H1 (cell line): ENCODE data around the gene KRTAP4-2. TPM values are rescaled to one million over a fixed set of nuclear protein-coding genes. Genes with fewer than 3 reads are reported as not detected.
"Not testable (repeated sequence)": the region's sequence is repeated elsewhere in the genome, so short reads cannot be mapped to it uniquely, and the experiment has no call there.

Source experiments
- CTCF ChIA-PET: fragments of 300-600 bp; sonication (Branson Sonifier 250); formaldehyde crosslinking; loops from one replicate; lab custom pipeline; 2021; ENCODE audit not compliant: partially characterized antibody; lab: Charles Lee
- POLR2A ChIA-PET: fragments of 300-600 bp; sonication (Branson Sonifier 250); formaldehyde crosslinking; loops from one replicate; lab custom pipeline; 2021; ENCODE audit warnings: inconsistent platforms; ENCODE audit not compliant: partially characterized antibody; lab: Charles Lee
- DNase-seq, 2 experiments: peaks; one replicate each; pipeline versions ENCODE4 v3.0.0 to v3.0.0-alpha.2; 2010 to 2022; ENCODE audit warnings: low spot score in 2 of 2, low read depth in 1 of 2, mixed read lengths in 1 of 2
- FAIRE-seq: peaks from 2 replicates; lab custom pipeline; 2011; peaks lifted over from hg19 to GRCh38; lab: Jason Lieb, UNC
- H2AFZ ChIP-seq: 2 replicates; pipeline ENCODE4 v1.8.1; 2012; ENCODE audit warnings: low read length, inconsistent platforms
- H2AK5ac ChIP-seq: 2 replicates; pipeline ENCODE4 v1.6.1; 2013; ENCODE audit warnings: low read depth, low read length
- H2BK120ac ChIP-seq: replicated peaks from 2 replicates; pipeline ENCODE3; 2013; ENCODE audit warnings: low read depth, low read length, inconsistent platforms
- H2BK12ac ChIP-seq: 2 replicates; pipeline ENCODE4 v1.6.1; 2013; ENCODE audit warnings: low read depth, low read length
- H2BK15ac ChIP-seq: 2 replicates; pipeline ENCODE4 v1.6.1; 2013; ENCODE audit warnings: low read length
- H2BK20ac ChIP-seq: 2 replicates; pipeline ENCODE4 v1.6.1; 2013; ENCODE audit warnings: low read length
- H2BK5ac ChIP-seq: 2 replicates; pipeline ENCODE4 v1.6.1; 2013; ENCODE audit warnings: low read depth, low read length
- H3K14ac ChIP-seq: 2 replicates; pipeline ENCODE4 v1.6.1; 2013; ENCODE audit warnings: inconsistent platforms; ENCODE audit not compliant: insufficient read length
- H3K18ac ChIP-seq: 2 replicates; pipeline ENCODE4 v1.6.1; 2013; ENCODE audit warnings: low read length; ENCODE audit errors: extremely low read depth
- H3K23ac ChIP-seq: 2 replicates; pipeline ENCODE4 v1.6.1; 2013; ENCODE audit warnings: inconsistent platforms; ENCODE audit not compliant: insufficient read length
- H3K23me2 ChIP-seq: 2 replicates; pipeline ENCODE4 v1.6.1; 2013; ENCODE audit warnings: low read depth, low read length
- H3K27ac ChIP-seq: 2 replicates; pipeline ENCODE4 v1.6.1; 2011; ENCODE audit warnings: low read depth, low read length, inconsistent platforms
- H3K27me3 ChIP-seq, 4 experiments: replicated peaks in 1 of 4; 1 replicate in 1 of 4; 2 replicates in 3 of 4; pipeline versions ENCODE4 v1.6.1 to v1.8.1; 2011 to 2013; ENCODE audit warnings: low read length in 3 of 4, mild to moderate bottlenecking in 3 of 4, inconsistent platforms in 2 of 4, mixed read lengths in 2 of 4, moderate library complexity in 1 of 4; ENCODE audit not compliant: control insufficient read depth in 3 of 4, insufficient read depth in 3 of 4; ENCODE audit errors: extremely low read depth in 1 of 4
- H3K36me3 ChIP-seq, 4 experiments: 2 replicates each; pipeline versions ENCODE4 v1.6.1 to v1.8.1; 2011 to 2013; ENCODE audit warnings: mild to moderate bottlenecking in 4 of 4, low read length in 3 of 4, moderate library complexity in 2 of 4, control low read depth in 1 of 4, inconsistent platforms in 1 of 4; ENCODE audit not compliant: insufficient read depth in 4 of 4, control insufficient read depth in 2 of 4
- H3K4ac ChIP-seq: replicated peaks from 2 replicates; pipeline ENCODE3; 2013; ENCODE audit warnings: low read length, low read depth, mixed read lengths, inconsistent platforms; ENCODE audit not compliant: insufficient read length
- H3K4me1 ChIP-seq, 4 experiments: replicated peaks in 1 of 4; 1 replicate in 1 of 4; 2 replicates in 3 of 4; pipeline versions ENCODE4 v1.6.1 to v1.8.1; 2011 to 2013; ENCODE audit warnings: low read length in 3 of 4, inconsistent platforms in 2 of 4, mixed read lengths in 1 of 4; ENCODE audit not compliant: insufficient read depth in 4 of 4, control insufficient read depth in 3 of 4
- H3K4me2 ChIP-seq, 2 experiments: 2 replicates each; pipeline versions ENCODE4 v1.6.1 to v1.8.1; 2011 to 2013; ENCODE audit warnings: low read depth in 2 of 2, low read length in 2 of 2, control low read depth in 1 of 2, inconsistent platforms in 1 of 2, mild to moderate bottlenecking in 1 of 2; ENCODE audit not compliant: insufficient read depth in 1 of 2
- H3K4me3 ChIP-seq, 4 experiments: fragments of 200-600, 300-600 bp in 1 of 4; sonication (generic), shearing (Covaris generic), sonication (Bioruptor Twin) in 1 of 4; 2 replicates each; pipeline versions ENCODE4 v1.5.1 to v1.8.1; 2011 to 2016; ENCODE audit warnings: low read length in 4 of 4, low read depth in 3 of 4, control low read depth in 2 of 4, inconsistent platforms in 2 of 4, mild to moderate bottlenecking in 2 of 4, mixed read lengths in 1 of 4, moderate library complexity in 1 of 4; ENCODE audit not compliant: insufficient read depth in 2 of 4; ENCODE audit errors: extremely low read depth in 1 of 4
- H3K56ac ChIP-seq: replicated peaks from 2 replicates; pipeline ENCODE3; 2013; ENCODE audit warnings: low read depth, mild to moderate bottlenecking, mixed read lengths, low read length, inconsistent platforms; ENCODE audit not compliant: insufficient read length
- H3K79me1 ChIP-seq: 2 replicates; pipeline ENCODE4 v1.6.1; 2013; ENCODE audit warnings: low read depth, low read length, control low read depth
- H3K79me2 ChIP-seq, 2 experiments: 2 replicates each; pipeline versions ENCODE4 v1.6.1 to v1.8.1; 2012 to 2013; ENCODE audit warnings: low read length in 2 of 2, mild to moderate bottlenecking in 2 of 2, inconsistent platforms in 1 of 2; ENCODE audit not compliant: insufficient read depth in 2 of 2, control insufficient read depth in 1 of 2
- H3K9ac ChIP-seq, 4 experiments: replicated peaks in 1 of 4; 1 replicate in 1 of 4; 2 replicates in 3 of 4; pipeline versions ENCODE4 v1.6.1 to v1.8.1; 2011 to 2013; ENCODE audit warnings: low read depth in 3 of 4, low read length in 3 of 4, control low read depth in 2 of 4, mild to moderate bottlenecking in 2 of 4, moderate library complexity in 2 of 4, inconsistent platforms in 1 of 4; ENCODE audit errors: extremely low read depth in 1 of 4
- H3K9me3 ChIP-seq, 2 experiments: 2 replicates each; pipeline versions ENCODE4 v1.6.1 to v1.8.1; 2012 to 2013; ENCODE audit warnings: mild to moderate bottlenecking in 2 of 2, moderate library complexity in 2 of 2, control low read depth in 1 of 2, inconsistent platforms in 1 of 2, low read depth in 1 of 2, low read length in 1 of 2, mixed read lengths in 1 of 2; ENCODE audit not compliant: insufficient read depth in 2 of 2
- H4K20me1 ChIP-seq, 2 experiments: replicated peaks in 1 of 2; 2 replicates each; pipeline versions ENCODE3 to v1.8.1; 2011 to 2013; ENCODE audit warnings: inconsistent platforms in 2 of 2, low read length in 2 of 2, mild to moderate bottlenecking in 1 of 2; ENCODE audit not compliant: insufficient read depth in 2 of 2, control insufficient read depth in 1 of 2
- H4K5ac ChIP-seq: 2 replicates; pipeline ENCODE4 v1.6.1; 2013; ENCODE audit warnings: low read length, low read depth, mixed read lengths, inconsistent platforms; ENCODE audit not compliant: insufficient read length
- H4K8ac ChIP-seq: 2 replicates; pipeline ENCODE4 v1.8.0; 2013; ENCODE audit warnings: mild to moderate bottlenecking, moderate library complexity, low read length, inconsistent platforms; ENCODE audit not compliant: insufficient read depth; ENCODE audit errors: extremely low read depth
- H4K91ac ChIP-seq: replicated peaks from 2 replicates; pipeline ENCODE3; 2013; ENCODE audit warnings: low read length, mixed read lengths, inconsistent platforms; ENCODE audit not compliant: insufficient read length
- GTF2F1 ChIP-seq: IDR thresholded peaks from 2 replicates; pipeline ENCODE4 v1.6.1; 2012; ENCODE audit warnings: low read depth, low read length, improper control_type of control experiment, borderline replicate concordance
- HDAC2 ChIP-seq, 2 experiments: fragments of 300-600 bp in 1 of 2; sonication (generic) in 1 of 2; IDR thresholded peaks; 2 replicates each; pipeline ENCODE4 v1.6.1; 2011 to 2012; ENCODE audit warnings: low read depth in 2 of 2, low read length in 2 of 2, mild to moderate bottlenecking in 2 of 2, moderate library complexity in 2 of 2, borderline replicate concordance in 1 of 2, inconsistent platforms in 1 of 2
- WGBS, 2 experiments: shearing (Covaris generic) in 1 of 2; methylation state at CpG; one replicate each; pipeline versions ENCODE4 v1.1.6 to v1.1.7; 2013 to 2015; ENCODE audit warnings: low lambda C conversion rate in 2 of 2, mixed read lengths in 2 of 2, inconsistent platforms in 1 of 2, low coverage in 1 of 2, missing lambda C conversion rate in 1 of 2; ENCODE audit not compliant: insufficient replicate concordance in 2 of 2, insufficient coverage in 1 of 2, insufficient read length in 1 of 2; ENCODE audit errors: extremely low coverage in 1 of 2, missing lambda C conversion rate in 1 of 2; 5-methylcytosine and 5-hydroxymethylcytosine counted together
- polyA plus RNA-seq, 7 experiments: library from polyadenylated mRNA; depleted of rRNA in 3 of 7; stranded (reverse) in 5 of 7; unstranded in 2 of 7; fragments of >200 nt in 5 of 7; fragments of 200-250 nt in 2 of 7; gene quantifications; 1 replicate in 5 of 7; 2 replicates in 1 of 7; 4 replicates in 1 of 7; pipeline versions ENCODE4 v1.2.1 to v1.2.3, GENCODE V29; 2011 to 2013; ENCODE audit warnings: missing spikeins in 2 of 7, mixed read lengths in 2 of 7
- total RNA-seq: library from RNA; stranded (reverse); fragmentation: NEBNext Ultra II Directional; extraction: Animal tissue kit (Norgen Biotek cat#: 25700); gene quantifications from 2 replicates; pipeline ENCODE4 v1.2.1, GENCODE V29; 2021

The KRTAP4-2 gene
- total and polyA plus RNA-seq, 2 of the 8 experiments (the other 6 are each of a cell fraction or from before 2014, with no cell fraction given), result not detected

DNA sequence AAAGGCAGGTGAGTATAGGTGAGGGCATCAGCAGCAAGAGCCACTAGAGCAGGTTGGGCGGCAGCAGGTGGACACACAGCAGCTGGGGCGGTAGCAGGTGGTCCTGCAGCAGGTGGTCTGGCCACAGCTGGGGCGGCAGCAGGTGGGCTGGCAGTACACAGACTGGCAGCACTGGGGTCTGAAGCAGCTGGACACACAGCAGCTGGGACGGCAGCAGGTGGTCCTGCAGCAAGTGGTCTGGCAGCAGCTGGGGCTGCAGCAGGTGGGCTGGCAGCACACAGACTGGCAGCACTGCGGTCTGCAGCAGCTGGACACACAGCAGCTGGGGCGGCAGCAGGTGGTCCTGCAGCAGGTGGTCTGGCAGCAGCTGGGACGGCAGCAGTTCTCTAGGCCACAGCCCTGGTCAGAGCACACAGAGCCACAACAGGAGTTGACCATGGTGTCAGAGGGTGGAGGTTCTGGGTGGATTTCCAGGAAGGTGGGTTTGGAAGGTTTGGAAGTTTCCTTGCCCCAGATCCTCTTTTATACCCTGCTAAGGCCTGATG, at the start of gene KRTAP4-2 (continued):
- TF ChIP-seq GTF2F1, result no peak
- no peak for TF ChIP-seq HDAC2 (IDR thresholded peaks at IDR 0.05; ENCODE audit: borderline replicate concordance in 1 of 2, low read depth in 2 of 2, low read length in 2 of 2)

DNA sequence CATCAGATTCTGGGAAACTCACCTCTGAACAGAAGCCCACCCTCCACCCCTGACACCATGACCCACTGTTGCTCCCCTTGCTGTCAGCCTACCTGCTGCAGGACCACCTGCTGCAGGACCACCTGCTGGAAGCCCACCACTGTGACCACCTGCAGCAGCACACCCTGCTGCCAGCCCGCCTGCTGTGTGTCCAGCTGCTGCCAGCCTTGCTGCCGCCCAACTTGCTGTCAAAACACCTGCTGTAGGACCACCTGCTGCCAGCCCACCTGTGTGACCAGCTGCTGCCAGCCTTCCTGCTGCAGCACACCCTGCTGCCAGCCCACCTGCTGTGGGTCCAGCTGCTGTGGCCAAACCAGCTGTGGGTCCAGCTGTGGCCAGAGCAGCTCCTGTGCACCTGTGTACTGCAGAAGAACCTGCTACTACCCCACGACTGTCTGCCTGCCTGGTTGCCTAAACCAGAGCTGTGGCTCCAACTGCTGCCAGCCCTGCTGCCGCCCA, 48.6 kb upstream of the KRTAP4-2 start, which contains the start of gene KRTAP9-2:
Gene KRTAP9-2 (plus strand): TSS at position 51 of the 498 bp plus-strand sequence. CDS start 7 bp downstream, at position 58.
- H3K14ac ChIP-seq, H3K4me1 ChIP-seq, H3K9ac ChIP-seq, H3K23me2 ChIP-seq, H2BK120ac ChIP-seq, H2BK5ac ChIP-seq, H4K5ac ChIP-seq, H4K20me1 ChIP-seq, H3K79me1 ChIP-seq, H3K23ac ChIP-seq, H4K91ac ChIP-seq, H3K56ac ChIP-seq, POLR2A ChIA-PET, H2BK20ac ChIP-seq, H3K18ac ChIP-seq, H3K36me3 ChIP-seq, H3K79me2 ChIP-seq, H3K4me2 ChIP-seq, H3K27ac ChIP-seq, H2AK5ac ChIP-seq, FAIRE-seq, H2BK12ac ChIP-seq, H3K27me3 ChIP-seq, CTCF ChIA-PET, DNase-seq, H3K4ac ChIP-seq, H2BK15ac ChIP-seq, H3K9me3 ChIP-seq, H4K8ac ChIP-seq, H3K4me3 ChIP-seq: not testable (repeated sequence)
- 78% methylated on average over 3 of the region's 4 CpGs; no CpG with 5 or more reads in 1 of the 2 experiments for WGBS, 2 experiments
- peak within 1 kb of the TSS; percentile 33; the same call in 1 of the 2 replicates for H2AFZ ChIP-seq
